CD4-positive, alpha-beta T cell treated with Interferon alpha-2 for 1 hour (primary cell): ENCODE results near the gene ST7.
A peak's percentile ranks its signal among the peaks of the same experiment; 100 is the strongest.

ENCODE experiments used
- DNase-seq, 2 donors: peaks; one replicate each; pipeline ENCODE4 v3.0.0-alpha.2; 2020 to 2022

Gene ST7

DNA sequence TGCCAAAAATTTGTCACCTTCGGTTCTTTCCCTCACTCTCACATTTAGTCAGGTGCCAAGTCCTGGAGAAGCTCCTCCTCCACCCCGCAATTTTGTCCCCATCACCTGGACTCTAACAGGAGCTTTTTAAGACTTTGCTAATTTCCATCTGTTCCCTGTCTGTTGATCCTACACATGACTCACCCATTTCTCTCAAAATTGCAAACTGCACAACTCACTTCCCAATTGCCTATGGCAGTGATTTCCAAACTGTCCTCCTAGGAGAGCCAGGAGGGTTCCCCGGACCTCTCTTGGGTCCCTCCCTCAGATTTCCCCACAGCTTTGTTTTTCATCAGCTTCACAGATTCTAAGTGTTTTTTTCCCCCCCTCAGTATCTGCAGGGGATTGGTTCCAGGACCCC lies 249.2 kb downstream of the ST7 start:
- DNase-seq = no peak

DNA sequence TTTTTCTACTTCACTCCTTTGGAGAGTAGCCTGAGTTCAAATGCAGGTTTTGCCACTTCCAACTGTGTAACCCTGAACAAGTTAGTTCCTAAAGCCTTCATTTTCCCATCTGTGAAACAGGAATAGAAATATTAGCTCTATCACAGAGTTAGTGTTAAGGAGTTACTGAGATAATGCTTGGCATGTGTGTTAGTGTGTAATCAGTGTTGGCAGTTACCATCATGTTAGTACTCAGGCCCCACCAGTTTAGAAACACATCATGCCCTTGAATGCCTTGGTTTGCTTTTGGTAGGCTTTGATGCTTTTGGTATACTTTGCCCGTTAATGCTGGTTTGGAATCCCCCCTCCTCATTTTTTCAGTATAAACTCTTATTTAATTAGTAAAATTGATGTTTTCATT lies 249.9 kb downstream of the ST7 start:
- DNase-seq = no peak

DNA sequence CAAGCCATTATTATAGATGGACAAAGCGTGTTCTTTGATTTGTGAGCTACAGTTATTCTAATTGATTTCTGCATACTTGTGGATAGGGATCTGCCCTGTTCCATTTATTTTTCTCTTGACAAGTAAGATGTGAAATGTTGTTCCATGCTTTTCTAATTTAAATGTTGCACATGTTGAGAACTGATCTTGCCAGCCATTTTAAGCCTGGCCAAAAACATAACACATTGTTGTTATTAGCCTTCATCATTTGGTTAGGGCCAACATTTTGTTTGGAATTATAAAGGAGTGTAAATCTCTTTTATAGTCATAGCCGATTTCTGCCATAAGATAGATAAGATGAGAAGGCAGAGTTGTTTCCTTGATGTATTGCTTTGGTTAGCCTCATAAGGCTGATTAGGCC lies 252.6 kb downstream of the ST7 start:
- no peak for DNase-seq

DNA sequence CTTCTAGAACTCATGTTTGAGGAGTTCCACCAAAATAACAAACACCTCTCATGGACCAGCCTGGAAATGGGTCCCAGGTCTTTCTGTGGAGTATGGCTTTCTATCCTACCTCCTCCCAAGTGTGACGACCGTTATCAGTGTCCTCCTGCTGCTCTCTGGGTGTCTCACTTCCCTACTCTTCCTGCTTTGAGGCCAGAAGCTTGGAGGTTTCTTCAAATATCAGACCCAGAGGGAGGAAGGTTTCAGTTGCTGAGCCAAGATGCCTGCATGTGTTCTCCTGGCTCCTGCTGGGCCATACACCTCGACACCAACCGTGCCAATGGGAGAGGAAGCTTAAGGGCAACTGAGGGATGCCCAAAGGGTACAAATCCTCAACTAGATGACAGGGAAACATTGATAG lies 255.0 kb downstream of the ST7 start:
- no peak for DNase-seq

DNA sequence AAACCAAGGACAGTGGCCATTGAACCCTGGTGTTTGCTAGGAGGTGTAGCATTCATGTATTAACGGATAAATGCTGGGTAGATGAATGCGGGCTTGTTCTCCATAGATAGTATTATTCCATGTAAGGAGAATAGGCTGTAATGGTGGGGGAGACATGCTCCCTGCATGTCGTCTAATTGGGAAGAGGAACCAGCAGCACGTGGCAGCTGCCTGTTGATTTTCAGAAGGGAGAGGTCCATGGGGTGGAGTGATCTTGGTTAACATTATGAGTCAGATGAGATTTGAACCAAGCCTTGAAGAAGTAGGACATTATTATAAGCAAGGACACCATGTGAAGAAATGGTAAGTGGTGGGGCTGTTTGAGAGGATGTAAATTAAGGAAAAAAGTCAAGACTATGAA lies 257.1 kb downstream of the ST7 start:
- no peak for DNase-seq

DNA sequence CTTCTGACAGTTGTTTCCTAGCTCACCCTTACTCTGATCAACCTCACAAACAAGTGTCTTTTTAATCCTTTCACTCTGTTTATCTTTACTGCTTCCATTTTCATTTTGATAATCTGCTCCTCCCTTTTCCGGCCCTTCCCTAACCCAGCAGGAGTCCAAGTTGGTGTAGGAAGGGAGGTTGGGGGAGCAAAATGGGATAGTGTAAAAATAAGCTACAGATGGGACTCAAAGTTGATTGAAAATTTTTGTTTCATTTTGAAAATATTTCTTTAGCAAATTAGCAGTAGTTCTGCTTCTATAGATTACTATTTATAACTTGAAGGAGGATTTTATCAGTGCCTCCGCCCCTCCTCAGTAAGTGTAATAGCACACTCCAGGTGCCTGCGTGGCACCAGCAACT lies 257.6 kb downstream of the ST7 start:
- no peak for DNase-seq

DNA sequence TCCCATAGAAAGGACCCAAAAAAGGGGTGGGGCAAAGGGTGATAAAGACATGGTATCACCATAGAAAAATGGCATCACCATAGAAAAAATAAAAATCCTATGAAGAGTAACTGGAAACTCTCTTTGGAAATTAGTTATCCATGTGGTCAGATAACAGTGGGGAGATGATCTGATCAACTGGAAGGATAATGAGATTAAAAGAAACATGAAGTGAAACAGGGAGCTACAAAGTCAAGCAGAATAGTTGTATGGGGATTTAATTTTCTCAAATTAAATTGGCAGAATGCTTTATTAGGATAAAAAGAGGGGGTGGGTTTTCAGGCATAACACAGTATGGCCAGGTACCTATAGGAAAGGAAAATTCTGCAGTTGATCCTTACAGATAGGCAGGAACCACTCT lies 258.3 kb downstream of the ST7 start:
- DNase-seq = no peak

DNA sequence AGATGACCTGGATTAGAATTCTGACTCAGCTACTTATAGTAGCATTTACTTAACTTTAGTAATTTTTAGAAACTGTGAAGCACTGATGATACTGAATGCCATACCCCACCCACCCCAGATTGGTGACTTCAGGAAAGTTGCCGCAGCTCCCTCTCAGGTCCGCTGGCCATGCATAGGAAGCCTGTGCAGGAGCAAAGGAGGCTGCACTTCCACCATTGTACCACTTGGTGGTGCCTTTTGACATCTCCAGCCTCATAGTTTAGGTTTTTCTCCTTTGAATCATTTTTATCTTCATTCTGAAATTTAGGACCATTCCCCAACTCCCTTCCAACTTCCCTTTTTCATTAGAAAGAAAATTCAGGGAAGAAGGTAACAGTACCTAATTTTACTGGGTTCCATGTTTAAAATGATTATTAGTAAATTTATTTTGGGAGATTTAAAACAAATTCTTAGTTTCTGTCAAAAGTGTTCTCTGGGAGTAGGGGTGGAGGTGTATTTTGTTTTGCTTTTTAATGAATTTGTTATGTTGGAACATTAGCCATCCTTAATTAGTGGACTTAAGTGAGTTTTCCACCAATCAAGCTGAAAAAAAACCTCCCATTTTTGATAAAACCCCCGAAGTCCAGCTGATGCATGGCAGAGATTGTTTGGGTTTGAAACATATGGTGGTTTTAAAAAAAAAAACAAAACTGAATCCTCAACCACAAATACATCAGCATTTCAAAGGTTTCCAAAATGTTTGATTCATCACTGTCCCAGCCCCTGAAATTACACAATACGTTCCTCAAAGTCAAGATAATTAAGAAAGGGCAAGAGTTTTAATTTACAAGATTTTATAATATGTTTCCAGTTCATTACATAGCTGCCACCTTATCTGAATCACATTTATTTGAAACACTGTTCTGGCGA lies 259.9 kb downstream of the ST7 start:
- peak; percentile 26 to 46 for DNase-seq

DNA sequence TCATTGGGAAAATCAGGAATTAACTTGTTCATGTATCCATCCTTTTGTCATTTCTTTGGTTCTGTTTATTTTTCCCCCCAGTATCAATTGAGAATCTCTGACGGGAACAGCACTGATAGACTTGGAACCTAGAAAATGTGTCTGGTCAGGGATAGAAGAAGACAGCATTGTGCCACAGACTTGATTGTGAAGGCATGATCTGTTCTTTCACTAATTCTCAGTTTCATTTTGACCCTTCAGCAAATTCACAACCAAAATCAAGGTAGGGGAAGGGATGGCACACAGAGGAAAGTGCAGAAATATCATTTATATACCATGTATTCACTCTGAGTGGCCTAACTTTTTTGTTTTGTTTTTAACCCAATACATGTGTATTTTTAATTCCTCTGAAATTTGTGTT lies 262.7 kb downstream of the ST7 start:
- no peak for DNase-seq

DNA sequence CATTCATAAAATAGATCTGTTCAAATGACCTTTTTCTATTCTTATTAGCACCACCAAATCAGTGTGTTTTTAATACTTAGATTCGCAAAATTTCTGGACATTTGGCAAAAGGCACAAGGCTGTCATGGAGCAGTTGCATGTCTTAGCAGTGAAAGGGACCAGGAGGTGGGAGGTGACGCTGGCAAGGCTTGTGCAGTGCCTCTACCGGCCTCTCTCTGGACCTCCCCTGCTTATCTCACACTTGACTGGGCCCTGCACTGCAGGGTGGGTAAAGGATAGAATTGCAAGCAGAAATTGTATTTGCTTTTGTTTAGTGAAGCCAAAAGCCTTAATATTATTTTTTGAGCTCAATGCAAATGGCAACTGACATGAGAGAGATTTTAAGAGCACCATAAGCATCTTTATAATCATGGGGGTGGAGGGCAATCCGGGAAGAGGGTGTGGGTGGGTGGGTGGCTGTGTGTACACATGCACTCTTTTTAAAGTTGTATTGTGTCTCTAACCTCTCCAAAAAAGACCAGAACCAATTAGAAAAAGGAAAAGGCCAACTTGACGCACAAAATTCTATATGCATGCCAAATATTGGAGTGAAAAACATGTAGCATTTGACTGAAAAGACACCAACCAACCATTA lies 263.3 kb downstream of the ST7 start:
- DNase-seq = no peak

DNA sequence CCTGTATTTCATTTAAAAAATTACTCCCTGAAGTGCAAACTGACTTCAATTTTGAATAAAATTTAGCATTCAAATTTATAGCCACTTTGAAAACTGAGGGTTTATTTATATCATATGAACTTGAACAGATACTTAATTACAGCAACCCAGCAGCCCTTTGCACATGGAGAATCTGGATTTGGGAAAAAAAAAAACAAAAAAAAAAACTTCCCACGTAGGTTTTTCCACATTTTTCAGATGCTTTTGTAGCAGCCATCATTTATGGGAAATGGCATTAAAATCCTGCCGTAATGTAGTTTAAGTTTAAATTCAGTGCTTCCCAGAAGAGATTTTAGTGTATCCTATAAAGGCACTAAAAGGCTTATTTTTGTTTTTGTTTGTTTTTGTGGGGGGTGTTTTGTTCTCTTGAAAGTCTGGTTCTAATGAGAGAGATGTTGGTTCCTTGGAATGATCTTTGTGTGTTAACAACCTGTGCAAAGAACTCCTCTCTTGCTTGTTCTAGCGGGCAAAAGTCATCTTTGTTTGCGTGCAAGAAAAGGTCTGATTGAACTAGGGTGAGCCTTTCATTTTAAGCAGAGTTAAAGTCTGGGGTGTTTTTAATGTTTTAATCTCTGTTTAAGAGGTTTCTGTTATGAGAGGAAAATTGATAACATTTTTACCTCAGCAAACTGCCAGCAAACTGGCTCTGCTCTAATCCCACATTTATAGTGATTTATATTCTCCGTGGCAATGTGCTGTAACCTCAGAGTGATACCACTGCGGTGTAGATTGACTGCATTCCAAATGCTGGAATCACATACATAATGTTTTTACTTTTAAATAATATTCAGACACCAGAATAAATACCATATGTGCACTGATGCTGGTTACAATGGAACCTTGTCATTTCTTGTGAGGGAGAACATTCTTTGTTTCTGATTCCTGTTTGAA lies 264.1 kb downstream of the ST7 start:
- no peak for DNase-seq

DNA sequence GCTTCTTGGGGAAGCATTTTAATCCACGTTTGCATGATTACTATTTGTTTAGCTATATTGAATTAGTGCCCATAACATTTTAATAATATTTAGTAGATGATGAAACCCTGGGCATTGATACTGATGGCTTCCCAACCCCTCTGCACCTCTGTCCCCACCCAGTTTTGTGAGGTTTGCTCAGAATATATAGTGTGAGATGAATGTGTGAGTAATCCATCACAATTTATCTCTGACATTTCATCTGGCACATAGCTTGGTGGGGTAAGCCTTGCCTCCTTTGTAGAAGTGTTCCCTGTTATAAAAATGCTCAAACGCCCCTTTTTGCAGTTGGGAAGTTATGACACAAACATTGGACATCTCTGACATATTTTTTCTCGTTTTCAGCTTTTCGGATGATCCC lies 265.4 kb downstream of the ST7 start:
- no peak for DNase-seq

DNA sequence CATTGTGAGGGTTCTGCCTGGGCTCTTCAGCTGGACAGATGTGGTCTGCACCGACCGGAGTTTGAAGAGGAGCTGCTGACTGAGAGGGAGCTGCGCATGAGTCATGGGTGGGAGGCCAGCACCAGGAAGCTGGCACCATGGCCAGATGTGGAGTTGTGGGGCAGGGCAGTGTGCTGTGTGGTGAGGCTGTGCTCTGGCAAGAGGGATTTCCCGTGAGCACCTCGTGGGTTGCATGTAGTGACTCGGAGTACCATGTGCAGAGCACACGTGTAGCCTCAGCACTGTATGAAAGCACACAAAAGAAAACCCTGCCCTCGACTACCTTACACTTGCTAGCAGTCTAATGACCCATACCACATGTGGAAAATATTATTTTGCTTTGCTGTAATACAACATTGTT lies 266.2 kb downstream of the ST7 start:
- DNase-seq = no peak

DNA sequence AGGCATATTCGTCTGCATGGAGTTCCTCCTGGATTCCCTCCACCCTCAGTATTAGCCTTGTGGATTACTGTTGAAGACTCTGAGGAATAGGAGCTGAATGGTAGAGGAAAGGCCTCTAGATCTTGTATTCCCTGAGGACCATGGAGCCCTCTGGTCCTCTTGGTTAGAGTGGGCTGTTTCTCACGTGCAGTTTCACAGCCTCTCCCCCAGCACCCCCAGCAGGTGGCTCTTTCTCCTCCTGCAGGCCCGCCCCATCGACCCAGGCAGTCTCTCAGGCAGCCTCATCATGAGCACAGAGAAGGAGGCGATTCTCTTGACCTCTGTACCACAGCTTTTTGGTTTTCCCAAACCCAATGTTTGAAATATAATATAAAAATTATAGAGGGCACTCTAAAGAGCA lies 267.5 kb downstream of the ST7 start:
- no peak for DNase-seq

DNA sequence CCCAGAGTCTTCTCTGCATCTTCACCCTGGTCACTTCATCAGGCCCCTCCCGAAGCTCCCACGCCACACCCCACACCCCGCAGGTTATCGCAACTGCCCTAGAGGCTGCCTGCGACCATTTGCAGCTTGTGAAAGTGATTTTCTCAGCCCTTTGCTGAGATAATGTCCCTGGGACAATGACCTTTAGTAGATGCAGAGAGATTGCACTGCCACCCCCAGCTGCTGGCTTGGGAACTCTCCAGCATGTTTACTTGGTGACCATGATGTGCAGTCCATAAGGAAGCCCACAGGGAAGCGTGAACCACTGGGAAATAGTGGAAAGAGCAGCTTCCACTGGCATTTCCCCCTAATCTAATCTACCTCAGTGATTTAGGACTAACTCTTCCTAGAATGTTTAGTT lies 272.2 kb downstream of the ST7 start:
- no peak for DNase-seq

DNA sequence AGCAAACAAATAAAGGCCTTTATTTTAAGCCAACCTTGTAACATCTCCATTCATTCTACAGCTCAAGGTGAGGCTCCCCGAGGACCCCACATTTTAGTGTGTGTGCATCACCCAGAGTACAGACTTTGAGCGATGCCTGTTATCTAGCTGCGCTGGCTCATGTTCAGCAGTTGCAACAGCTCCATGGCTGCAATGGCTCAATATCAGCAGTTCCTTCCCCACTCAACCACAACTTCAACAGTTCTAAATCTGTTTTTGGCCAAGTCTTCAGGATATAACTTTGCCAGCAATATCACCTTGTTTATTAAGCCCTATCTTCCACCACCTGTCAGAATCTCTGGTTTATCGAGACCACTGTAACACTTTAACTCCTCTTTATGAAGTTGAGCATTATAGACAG lies 273.8 kb downstream of the ST7 start:
- DNase-seq = no peak

DNA sequence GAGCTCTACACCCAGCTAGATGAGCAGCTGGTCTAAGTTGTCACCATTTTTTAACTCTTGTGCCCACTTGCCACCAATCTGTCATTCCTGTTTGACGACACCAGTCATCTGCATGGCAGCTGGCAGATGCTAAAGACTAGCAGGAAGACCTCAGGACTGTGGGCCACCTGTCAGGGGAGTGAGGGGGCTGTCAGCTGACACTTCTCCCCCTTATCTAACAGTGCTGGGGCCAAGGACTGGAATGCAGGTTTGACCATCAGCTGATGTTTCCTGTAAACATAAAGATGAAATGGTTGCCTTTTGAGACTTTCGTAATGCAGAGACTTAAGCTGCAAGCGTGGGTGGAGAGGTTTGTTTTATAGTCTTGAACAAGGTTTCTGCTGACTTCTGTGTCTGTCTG lies 276.0 kb downstream of the ST7 start:
- DNase-seq = no peak

DNA sequence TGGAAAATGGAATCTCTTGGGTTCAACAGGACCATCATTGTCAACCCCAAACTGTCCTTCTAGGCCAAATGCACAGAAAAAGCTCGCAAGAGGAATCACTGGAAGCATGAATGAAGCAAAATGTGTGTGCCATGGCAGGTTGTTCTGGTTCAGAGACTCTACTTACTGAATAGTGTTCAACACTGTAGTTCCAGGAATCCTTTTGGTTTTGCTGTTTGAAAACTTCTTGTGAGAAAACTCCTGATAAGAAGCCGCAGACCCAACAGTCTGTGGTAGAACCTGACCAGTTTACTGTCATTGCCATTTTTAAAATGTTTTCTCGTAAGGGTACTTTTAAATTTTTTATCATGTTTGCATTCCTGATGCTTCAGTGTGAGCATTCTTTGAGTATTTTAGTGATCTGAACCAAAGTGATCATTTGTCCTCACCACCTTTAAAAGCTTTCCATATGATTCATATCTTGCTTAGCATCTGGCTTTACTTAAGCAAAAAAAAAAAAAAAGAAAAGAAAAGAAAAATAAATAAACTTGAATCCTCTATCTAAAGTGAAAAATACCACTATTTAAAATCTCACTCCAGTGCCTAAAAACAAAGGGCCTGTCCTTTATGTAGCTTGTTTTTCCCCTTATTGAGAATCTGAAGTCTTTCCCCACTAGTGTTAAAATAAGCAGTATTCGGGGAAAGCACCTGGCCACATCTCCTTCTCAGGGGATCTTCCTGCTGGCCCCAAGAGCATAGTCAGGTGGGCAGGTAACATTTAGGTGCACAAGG lies 277.2 kb downstream of the ST7 start:
- DNase-seq = no peak

DNA sequence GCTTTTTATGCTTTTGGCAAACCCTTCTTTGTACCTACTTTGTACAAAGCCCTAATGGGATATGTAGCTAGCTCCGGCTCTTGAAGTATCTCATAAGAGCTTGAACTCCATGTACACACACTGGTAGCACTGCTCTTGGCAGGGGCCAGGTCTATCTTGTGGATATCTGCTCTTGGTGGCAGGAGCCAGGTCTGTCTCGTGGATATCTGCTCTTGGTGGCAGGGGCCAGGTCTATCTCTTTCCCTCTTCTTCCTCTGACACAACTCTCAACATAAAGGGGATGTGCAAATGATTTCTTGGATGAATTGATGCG lies 277.7 kb downstream of the ST7 start:
- DNase-seq = no peak

DNA sequence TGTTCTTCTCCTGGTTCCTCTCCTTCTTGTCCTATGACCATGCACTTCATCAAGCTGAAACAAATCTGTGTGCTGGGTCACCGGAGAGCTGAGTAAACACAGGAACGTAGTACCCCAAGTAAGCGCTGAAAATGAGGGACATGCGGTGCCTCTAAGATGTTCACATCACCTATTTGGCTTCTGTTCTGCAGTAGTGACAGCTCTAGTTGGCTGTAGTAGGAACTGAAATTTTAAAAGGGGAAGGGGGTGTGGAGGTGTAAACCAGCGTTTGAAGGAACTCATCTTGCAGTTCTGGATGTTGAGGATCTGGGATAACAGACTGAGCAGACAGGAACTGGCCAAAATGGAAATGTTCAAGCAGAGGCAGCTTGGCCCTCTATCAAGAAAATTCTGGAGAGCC lies 284.3 kb downstream of the ST7 start:
- no peak for DNase-seq

DNA sequence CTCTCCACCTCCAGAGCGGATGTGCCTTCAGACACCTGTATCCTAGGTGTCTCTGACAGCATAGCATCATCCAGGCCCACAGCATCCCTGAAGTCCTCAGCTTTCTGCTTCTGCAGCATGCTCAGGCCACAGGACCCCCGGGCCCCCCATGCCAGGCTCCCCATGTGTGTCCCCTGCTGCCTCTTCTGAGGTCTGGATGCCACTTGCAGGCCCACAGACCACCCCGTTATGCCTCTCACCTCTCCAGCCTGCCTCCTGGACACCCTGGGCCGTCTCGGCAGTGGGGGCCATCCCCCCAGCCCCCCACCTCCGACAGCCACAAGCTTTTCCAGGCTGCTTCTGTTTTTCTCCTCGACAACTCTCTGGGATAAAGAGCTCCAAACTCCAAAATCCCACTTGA lies 285.2 kb downstream of the ST7 start:
- no peak for DNase-seq

DNA sequence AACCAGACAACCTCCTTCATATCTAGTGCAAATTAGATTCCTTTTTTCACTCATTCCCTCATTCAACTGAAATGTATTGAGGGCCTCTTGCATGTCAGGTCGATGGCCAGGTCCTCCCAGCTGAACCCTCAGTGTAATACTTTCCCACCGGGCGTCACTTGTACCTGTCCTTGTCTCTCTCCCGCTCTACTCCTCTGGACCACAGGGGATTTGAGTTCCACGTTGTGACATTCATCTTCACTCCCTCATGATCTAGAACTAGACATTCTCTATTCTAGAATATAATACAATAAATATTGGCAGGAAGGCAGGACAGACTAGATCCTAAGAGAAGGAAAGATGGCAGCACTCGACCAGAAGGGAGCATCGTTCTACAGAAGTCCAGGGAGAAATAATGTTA lies 285.6 kb downstream of the ST7 start:
- no peak for DNase-seq

DNA sequence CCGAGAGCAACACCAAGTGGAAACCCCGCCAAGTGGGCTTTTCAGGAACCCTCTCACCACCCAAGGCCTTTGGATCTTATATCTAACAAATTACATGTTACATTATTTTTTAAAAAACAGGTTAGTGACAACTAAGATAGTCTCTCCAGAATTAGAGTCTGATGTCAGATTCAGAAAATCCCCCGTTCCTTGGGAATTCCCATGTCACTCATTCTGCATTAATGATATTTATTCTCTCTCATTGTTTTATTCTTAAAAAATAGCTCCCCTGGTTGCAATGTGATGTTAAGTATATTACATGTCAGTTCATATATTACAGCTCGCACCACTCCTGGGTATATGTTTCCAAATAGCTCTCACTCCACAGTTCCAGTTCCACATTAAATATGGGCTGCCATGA lies 287.8 kb downstream of the ST7 start:
- no peak for DNase-seq
